ENCODE results near the gene DEFB114.

Gene DEFB114

DNA sequence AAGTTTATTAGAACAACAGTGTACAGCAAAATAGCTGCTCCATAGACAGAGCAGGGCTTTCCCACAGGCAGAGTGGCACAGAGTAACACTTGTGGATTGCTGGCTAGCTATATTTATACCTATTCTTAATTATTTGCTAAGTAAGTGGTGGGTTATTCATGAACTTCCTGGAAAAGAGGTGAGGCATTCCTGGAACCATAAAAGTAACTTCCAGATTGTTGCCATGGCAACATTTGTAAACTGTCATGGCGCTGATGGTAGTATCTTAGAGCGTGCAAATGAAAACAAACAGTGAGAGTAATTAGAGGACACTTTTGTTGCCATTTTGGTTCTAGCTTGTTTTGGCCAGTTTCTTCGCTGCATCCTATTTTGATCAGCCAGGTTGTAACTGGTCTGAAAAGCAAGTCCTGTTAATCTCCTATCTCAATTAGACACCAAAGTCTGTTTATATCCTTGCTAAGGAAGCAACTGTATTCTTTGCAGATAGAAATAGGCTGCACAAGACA lies 23.9 kb downstream of the DEFB114 start:
- CTCF ChIA-PET, result interaction anchor here (0.9 to 1.4 kb wide), 5 partner anchors 10 to 530 kb away, joined by 3 to 4 read pairs (median 3); no protein-coding TSS in a partner anchor
- TF ChIP-seq, protein P1, sequence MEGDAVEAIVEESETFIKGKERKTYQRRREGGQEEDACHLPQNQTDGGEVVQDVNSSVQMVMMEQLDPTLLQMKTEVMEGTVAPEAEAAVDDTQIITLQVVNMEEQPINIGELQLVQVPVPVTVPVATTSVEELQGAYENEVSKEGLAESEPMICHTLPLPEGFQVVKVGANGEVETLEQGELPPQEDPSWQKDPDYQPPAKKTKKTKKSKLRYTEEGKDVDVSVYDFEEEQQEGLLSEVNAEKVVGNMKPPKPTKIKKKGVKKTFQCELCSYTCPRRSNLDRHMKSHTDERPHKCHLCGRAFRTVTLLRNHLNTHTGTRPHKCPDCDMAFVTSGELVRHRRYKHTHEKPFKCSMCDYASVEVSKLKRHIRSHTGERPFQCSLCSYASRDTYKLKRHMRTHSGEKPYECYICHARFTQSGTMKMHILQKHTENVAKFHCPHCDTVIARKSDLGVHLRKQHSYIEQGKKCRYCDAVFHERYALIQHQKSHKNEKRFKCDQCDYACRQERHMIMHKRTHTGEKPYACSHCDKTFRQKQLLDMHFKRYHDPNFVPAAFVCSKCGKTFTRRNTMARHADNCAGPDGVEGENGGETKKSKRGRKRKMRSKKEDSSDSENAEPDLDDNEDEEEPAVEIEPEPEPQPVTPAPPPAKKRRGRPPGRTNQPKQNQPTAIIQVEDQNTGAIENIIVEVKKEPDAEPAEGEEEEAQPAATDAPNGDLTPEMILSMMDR (IDR thresholded peaks at IDR 0.05; ENCODE audit: control extremely low read depth, extremely low read depth, low read depth, missing control alignments), result no peak
- no peak for DNase-seq (ENCODE audit: extremely low spot score)
- POLR2A ChIA-PET, result no interaction called here

DNA sequence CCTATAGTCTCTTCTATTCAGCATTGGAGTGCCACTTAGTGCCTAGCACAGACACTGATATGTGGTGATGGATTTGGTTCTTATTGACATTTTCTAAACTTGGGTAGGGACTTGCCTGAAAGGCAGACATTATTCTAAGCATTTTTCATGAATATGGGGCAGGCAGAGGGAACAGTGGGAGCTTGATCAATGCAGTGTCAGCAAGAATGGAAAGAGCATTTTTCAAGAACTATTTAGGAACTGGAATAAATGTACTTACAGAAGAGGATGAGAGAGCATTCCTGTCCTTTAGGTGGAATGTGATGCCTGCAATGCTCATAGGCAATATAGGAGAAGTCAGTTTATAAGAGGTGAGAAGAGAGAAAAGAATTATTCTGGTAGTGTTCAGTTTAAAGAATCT lies 26.2 kb downstream of the DEFB114 start:
- no peak for DNase-seq (ENCODE audit: extremely low spot score)
- ChIA-PET POLR2A (no interaction called here), CTCF (no interaction called here)
- TF ChIP-seq, protein P1 (IDR thresholded peaks at IDR 0.05; ENCODE audit: control extremely low read depth, extremely low read depth, low read depth, missing control alignments), result no peak

DNA sequence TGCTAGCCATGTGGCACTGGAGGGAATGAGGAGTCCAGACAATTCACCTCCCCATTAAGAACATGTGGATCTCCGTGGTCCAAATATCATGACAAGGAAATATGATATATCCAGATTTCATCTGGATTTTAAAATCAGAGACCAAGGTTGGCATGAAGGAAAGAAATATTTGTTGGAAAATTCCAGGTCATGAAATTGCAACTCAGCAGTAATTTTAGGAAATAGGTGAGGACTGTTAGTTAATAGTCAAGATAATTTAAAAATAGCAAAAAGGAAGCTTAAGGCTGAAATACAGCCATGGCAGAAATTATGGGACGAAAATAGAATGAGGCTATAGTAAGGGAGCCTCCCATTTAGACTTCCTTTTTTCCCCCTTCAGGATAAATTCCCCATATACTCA lies 26.9 kb downstream of the DEFB114 start:
- CTCF ChIA-PET, result no interaction called here
- POLR2A ChIA-PET, result no interaction called here
- no peak for DNase-seq (ENCODE audit: extremely low spot score)
- TF ChIP-seq, protein P1 (IDR thresholded peaks at IDR 0.05; ENCODE audit: control extremely low read depth, extremely low read depth, low read depth, missing control alignments), result no peak

DNA sequence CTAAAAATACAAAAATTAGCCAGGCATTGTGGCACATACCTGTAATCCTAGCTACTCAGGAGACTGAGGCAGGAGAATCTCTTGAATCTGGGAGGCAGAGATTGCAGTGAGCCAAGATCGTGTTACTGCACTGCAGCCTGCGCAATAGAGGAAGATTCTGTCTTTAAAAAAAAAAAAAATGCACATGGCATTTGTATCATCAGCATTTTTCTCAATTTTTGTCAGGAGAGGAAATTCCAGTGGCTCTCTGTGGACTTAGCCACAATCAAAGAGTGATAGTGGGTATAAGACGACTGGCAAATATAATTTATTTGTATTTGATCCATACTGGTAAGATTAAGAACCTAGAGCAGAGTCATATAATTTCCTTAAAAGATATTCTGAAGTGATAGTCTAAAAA lies 28.6 kb downstream of the DEFB114 start:
- TF ChIP-seq, protein P1 (IDR thresholded peaks at IDR 0.05; ENCODE audit: control extremely low read depth, extremely low read depth, low read depth, missing control alignments), result no peak
- ChIA-PET CTCF (interaction anchor here (1.6 kb wide), 1 partner anchor 9 kb away, joined by 6 read pairs; no protein-coding TSS in a partner anchor), POLR2A (no interaction called here)
- no peak for DNase-seq (ENCODE audit: extremely low spot score)

DNA sequence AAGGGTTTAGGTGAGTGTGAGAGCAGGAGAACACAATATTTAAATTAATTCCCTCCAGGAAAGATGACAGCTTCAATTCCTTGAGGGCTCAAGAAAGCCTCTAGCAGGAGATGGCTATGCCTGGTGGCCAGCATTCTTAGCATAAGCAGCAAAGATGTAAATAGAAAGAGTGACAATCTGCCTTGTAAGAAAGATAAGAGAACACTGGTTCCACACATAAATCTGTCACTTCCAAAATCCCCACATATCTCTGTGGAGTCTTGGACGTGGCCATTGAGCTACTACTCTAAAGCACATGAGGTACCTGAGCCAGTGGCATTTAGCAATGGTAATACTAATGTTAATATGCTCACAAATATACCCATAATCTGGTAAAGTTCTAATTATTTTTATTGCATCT lies 29.2 kb downstream of the DEFB114 start:
- ChIA-PET CTCF (interaction anchor here (1.6 kb wide), 1 partner anchor 10 kb away, joined by 6 read pairs; no protein-coding TSS in a partner anchor), POLR2A (no interaction called here)
- TF ChIP-seq, protein P1 (IDR thresholded peaks at IDR 0.05; ENCODE audit: control extremely low read depth, extremely low read depth, low read depth, missing control alignments), result no peak
- DNase-seq (ENCODE audit: extremely low spot score), result no peak

DNA sequence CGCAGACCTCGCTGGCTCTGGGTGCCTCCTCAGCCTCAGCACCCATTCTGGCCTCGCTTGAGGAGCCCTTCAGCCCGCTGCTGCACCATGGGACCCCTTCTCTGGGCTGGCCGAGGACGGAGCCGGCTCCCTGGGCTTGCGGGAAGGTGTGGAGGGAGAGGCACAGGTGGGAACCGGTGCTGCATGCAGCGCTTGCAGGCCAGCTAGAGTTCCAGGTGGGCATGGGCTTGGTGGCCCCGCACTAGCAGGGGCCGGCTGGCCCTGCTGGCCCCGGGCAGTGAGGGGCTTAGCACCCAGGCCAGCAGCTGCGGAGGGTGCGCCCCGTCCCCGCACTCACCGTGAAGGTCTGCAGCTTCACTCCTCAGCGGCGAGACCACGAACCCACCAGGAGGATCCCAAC lies 30.4 kb downstream of the DEFB114 start:
- ChIA-PET POLR2A (no interaction called here), CTCF (no interaction called here)
- DNase-seq (ENCODE audit: extremely low spot score), result no peak
- TF ChIP-seq, protein P1 (IDR thresholded peaks at IDR 0.05; ENCODE audit: control extremely low read depth, extremely low read depth, low read depth, missing control alignments), result no peak

DNA sequence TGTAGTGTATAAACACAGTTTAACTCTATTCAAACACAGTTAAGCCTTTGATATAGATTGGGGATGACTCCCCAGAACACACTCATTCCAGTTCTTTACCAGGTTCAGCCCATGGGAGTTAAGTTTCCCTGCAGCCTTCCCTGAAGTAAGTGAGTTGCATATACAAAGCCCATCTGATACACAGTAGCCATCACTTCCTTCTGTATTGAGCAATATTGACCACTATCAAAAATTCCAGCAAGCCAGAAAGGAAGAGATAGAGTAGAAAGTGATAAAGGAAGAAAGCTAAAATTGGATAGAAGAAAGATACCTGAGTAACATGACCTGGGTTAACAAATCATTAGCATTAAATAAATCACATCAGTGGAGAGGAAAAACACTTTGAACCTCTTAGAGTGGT lies 34.6 kb downstream of the DEFB114 start:
- TF ChIP-seq, protein P1 (IDR thresholded peaks at IDR 0.05; ENCODE audit: control extremely low read depth, extremely low read depth, low read depth, missing control alignments), result no peak
- DNase-seq (ENCODE audit: extremely low spot score), result no peak
- POLR2A ChIA-PET, result no interaction called here
- CTCF ChIA-PET, result no interaction called here
